Heart left ventricle (tissue), 16 donors: Measurements from ENCODE around the gene POU5F1. TPM values are rescaled to one million over a fixed set of nuclear protein-coding genes. Genes with fewer than 3 reads are reported as not detected.

Source experiments
- ATAC-seq, 4 donors: fragments of 200-7000 bp; cut with Tn5 transposase; one replicate each; pipeline ENCODE4 v1.9.1; 2020 to 2022; ENCODE audit warnings: moderate library complexity in 4 of 4, mild to moderate bottlenecking in 3 of 4, moderate number of reproducible peaks in 1 of 4
- DNase-seq, 5 donors: peaks; one replicate each; pipeline ENCODE4 v3.0.0-alpha.2; 2020
- H3K27ac ChIP-seq, 12 donors: fragments of 200-600 bp; sonication (generic) in 4 of 12; one replicate each; pipeline versions ENCODE4 v1.5.0 to v1.8.0; 2016 to 2022; ENCODE audit warnings: mild to moderate bottlenecking in 2 of 12
- H3K27me3 ChIP-seq, 9 donors: fragments of 200-600 bp; sonication (generic) in 2 of 9; one replicate each; pipeline versions ENCODE4 v1.5.1 to v1.8.0; 2016 to 2022; ENCODE audit warnings: mild to moderate bottlenecking in 3 of 9
- H3K36me3 ChIP-seq, 9 donors: fragments of 200-600 bp; sonication (generic) in 2 of 9; one replicate each; pipeline versions ENCODE4 v1.5.0 to v1.8.0; 2018 to 2022; ENCODE audit warnings: mild to moderate bottlenecking in 2 of 9
- H3K4me1 ChIP-seq, 12 donors: fragments of 200-600 bp; sonication (generic) in 4 of 12; one replicate each; pipeline versions ENCODE4 v1.5.0 to v1.8.0; 2016 to 2022; ENCODE audit warnings: mild to moderate bottlenecking in 3 of 12
- H3K4me3 ChIP-seq, 12 donors: fragments of 200-600 bp; sonication (generic) in 4 of 12; one replicate each; pipeline versions ENCODE4 v1.5.0 to v1.8.0; 2017 to 2022; ENCODE audit warnings: mild to moderate bottlenecking in 9 of 12, moderate library complexity in 4 of 12
- H3K9me3 ChIP-seq, 12 donors: fragments of 200-600 bp; sonication (generic) in 4 of 12; one replicate each; pipeline versions ENCODE4 v1.5.0 to v1.8.0; 2016 to 2022; ENCODE audit warnings: mild to moderate bottlenecking in 1 of 12
- CTCF ChIP-seq, 12 donors: fragments of 200-600 bp; sonication (generic) in 4 of 12; IDR thresholded peaks; one replicate each; pipeline versions ENCODE4 v1.5.0 to v1.8.0; 2018 to 2022; ENCODE audit warnings: antibody characterized with exemption in 12 of 12, mild to moderate bottlenecking in 5 of 12
- POLR2A ChIP-seq, 2 donors: fragments of 450-650 bp; IDR thresholded peaks; one replicate each; pipeline ENCODE4 v1.6.1; 2017; ENCODE audit warnings: antibody characterized with exemption in 2 of 2, mild to moderate bottlenecking in 2 of 2, moderate library complexity in 2 of 2
- WGBS, 4 donors: extraction: QIAGEN DNeasy Blood & Tissue Kit in 2 of 4; methylation state at CpG; one replicate each; pipeline versions ENCODE4 v1.1.5 to v1.1.7; 2013 to 2018; 5-methylcytosine and 5-hydroxymethylcytosine counted together
- intact Hi-C, 10 donors: fragments of 100-400 bp; cut with DNase I; formaldehyde crosslinking; loops; one replicate each; pipeline versions ENCODE4 v1.11.1 to v1.14.2; 2022
- polyA plus RNA-seq, 2 donors: library from polyadenylated mRNA; stranded (reverse); fragments of 200-250 nt; gene quantifications; one replicate each; pipeline ENCODE4 v1.2.3, GENCODE V29; 2013
- total RNA-seq, 9 donors: library from RNA; depleted of rRNA in 2 of 9; stranded (reverse); fragments of >200 nt in 2 of 9; fragmentation: NEBNext Ultra II Directional in 3 of 9; extraction: Animal tissue kit (Norgen Biotek cat#: 25700) in 3 of 9; gene quantifications; one replicate each; pipeline versions ENCODE4 v1.1.0 to v1.2.4, GENCODE V29; 2016 to 2023
- donor health status: ischemic (EF 13 %, LVEDD 7.1; RV severe dilation, severe dysfunction).
- donor health status: healthy with polysubstance abuse.
- donor health status: DM: no; HTN: yes; CAD: no.
- donor health status: DM: no; HTN: no; CAD: no.
- donor health status: ischemic (EF 25% LVEDD 6.9; RV normal size, moderate dysfunction).
- donor health status: ischemic (EF 25% LVEDD 5.7; RV mildly dilated, moderate dysfunction).
- donor health status: healthy.
- donor health status: DM: yes; HTN: yes; CAD: no.
- donor health status: ischemic (EF 35%, LVEDD 5.7; RV mildly dilated, moderate dysfunction).
- donor health status: nonischemic (EF 11% LVEDD 7.7; RV severe dilation, severe dysfunction).
- donor health status: DM: yes; HTN: yes; CAD: no.
- donor health status: PGD.
- donor health status: ischemic (EF 29% LVEDD 5.4; RV normal size, mild dysfunction).
- donor health status: nonischemic (EF 23%, LVEDD 6.1; RV moderate dilation, normal function).

Gene POU5F1
- total and polyA plus RNA-seq, 11 donors, result 0.16 to 1.3 (median 0.52) TPM; not detected in 1

- Histone ChIP-seq H3K27me3 (no peaks in the 10 kb centered on the region), H3K4me3 (no peak overlapping the region), H3K27ac (no peak overlapping the region), H3K9me3 (no peaks in the 10 kb centered on the region), H3K36me3 (no peaks in the 10 kb centered on the region), H3K4me1 (peaks cover 7 to 59% (median 43%) of the 10 kb centered on the region in 12 donors)
- 87 to 93% (median 91%) methylated on average over 7 of the region's 7 CpGs for WGBS, 4 donors
- DNase-seq (peak in 1 of 5 donors; percentile 36), ATAC-seq (no peak)
- intact Hi-C loops, result no loop called here
- TF ChIP-seq POLR2A (IDR thresholded peaks at IDR 0.05), result no peak
- TF ChIP-seq CTCF (IDR thresholded peaks at IDR 0.05), result no peak
Observed at GRCh38 chr6:31118178-31118577, 52.3 kb downstream of the POU5F1 start.

GRCh38 chr6:31116661-31117385 lies 53.7 kb downstream of the POU5F1 start:
- Histone ChIP-seq H3K4me1 (peaks cover 0 to 46% (median 33%) of the 10 kb centered on the region in 12 donors), H3K4me3 (peak overlapping the region in 8 of 12 donors; percentile 19 to 47 (median 24)), H3K27me3 (no peaks in the 10 kb centered on the region), H3K9me3 (no peaks in the 10 kb centered on the region), H3K36me3 (no peaks in the 10 kb centered on the region), H3K27ac (peak overlapping the region in 9 of 12 donors; percentile 6 to 71 (median 55))
- TF ChIP-seq POLR2A (IDR thresholded peaks at IDR 0.05) (peak in 1 of 2 donors; percentile 13), CTCF (IDR thresholded peaks at IDR 0.05) (no peak)
- ATAC-seq, result peak in 3 of 4 donors; percentile 3 to 64 (median 21)
- peak in 3 of 5 donors; percentile 46 to 60 (median 53) for DNase-seq
- 51 to 58% (median 55%) methylated on average over 19 of the region's 19 CpGs for WGBS, 4 donors
- intact Hi-C loops, result no loop called here

- intact Hi-C loops, result no loop called here
- no peak for ATAC-seq
- no peaks in the 10 kb centered on the region for H3K36me3 ChIP-seq
- DNase-seq, result no peak
- no peaks in the 10 kb centered on the region for H3K9me3 ChIP-seq
- no peak overlapping the region for H3K4me3 ChIP-seq
- H3K4me1 ChIP-seq, result peaks cover 0 to 44% (median 33%) of the 10 kb centered on the region in 12 donors
- H3K27me3 ChIP-seq, result no peaks in the 10 kb centered on the region
- peak overlapping the region in 2 of 12 donors; percentile 24 to 71 for H3K27ac ChIP-seq
- TF ChIP-seq CTCF (IDR thresholded peaks at IDR 0.05) (no peak), POLR2A (IDR thresholded peaks at IDR 0.05) (no peak)
- 92 to 95% (median 94%) methylated on average over 12 of the region's 12 CpGs for WGBS, 4 donors
Observed at GRCh38 chr6:31115941-31116560, 54.4 kb downstream of the POU5F1 start.
